Adipocyte (in vitro differentiated cells): ENCODE results near the gene RNF214.
A peak's percentile ranks its signal among the peaks of the same experiment; 100 is the strongest.
"Not testable (repeated sequence)": the region's sequence is repeated elsewhere in the genome, so short reads cannot be mapped to it uniquely, and the experiment has no call there.

Experiments
- DNase-seq: peaks from one replicate; pipeline ENCODE4 v3.0.0-alpha.2; 2015; ENCODE audit warnings: low read depth
- H3K27me3 ChIP-seq: replicated peaks from 2 replicates; pipeline ENCODE4 v1.7.0; 2013; ENCODE audit warnings: mild to moderate bottlenecking, low read length, moderate library complexity; ENCODE audit not compliant: control insufficient read depth, insufficient read depth
- H3K36me3 ChIP-seq: 2 replicates; pipeline ENCODE4 v1.7.0; 2013; ENCODE audit warnings: low read length, mild to moderate bottlenecking, moderate library complexity; ENCODE audit not compliant: control insufficient read depth, insufficient read depth, severe bottlenecking
- H3K4me1 ChIP-seq: 2 replicates; pipeline ENCODE4 v1.7.0; 2013; ENCODE audit warnings: mild to moderate bottlenecking, low read length, moderate library complexity; ENCODE audit not compliant: control insufficient read depth, insufficient read depth
- H3K4me3 ChIP-seq: 2 replicates; pipeline ENCODE4 v1.7.0; 2013; ENCODE audit warnings: mild to moderate bottlenecking, low read length, moderate library complexity
- H3K9ac ChIP-seq: 2 replicates; pipeline ENCODE4 v1.7.0; 2013; ENCODE audit warnings: mild to moderate bottlenecking, low read length, moderate library complexity
- H3K9me3 ChIP-seq: 2 replicates; pipeline ENCODE4 v1.7.0; 2013; ENCODE audit warnings: mild to moderate bottlenecking, low read length, moderate library complexity; ENCODE audit not compliant: control insufficient read depth

RNF214 gene

GRCh38 chr11:117206859-117207258 is 25.6 kb upstream of the RNF214 start:
- Histone ChIP-seq H3K36me3 (peaks cover 30% of the 10 kb centered on the region), H3K4me1 (peaks cover 32% of the 10 kb centered on the region)
- H3K9ac ChIP-seq, DNase-seq, H3K4me3 ChIP-seq, H3K27me3 ChIP-seq, H3K9me3 ChIP-seq: not testable (repeated sequence)

GRCh38 chr11:117207481-117207880 is 25.0 kb upstream of the RNF214 start:
- peaks cover 34% of the 10 kb centered on the region for H3K36me3 ChIP-seq
- peaks cover 26% of the 10 kb centered on the region for H3K4me1 ChIP-seq
- H3K9me3 ChIP-seq, result not testable (repeated sequence)

GRCh38 chr11:117208710-117209109 is 23.8 kb upstream of the RNF214 start:
- not testable (repeated sequence) for H3K27me3 ChIP-seq, DNase-seq, H3K9me3 ChIP-seq, H3K4me3 ChIP-seq, H3K9ac ChIP-seq
- Histone ChIP-seq H3K36me3 (peaks cover 37% of the 10 kb centered on the region), H3K4me1 (peaks cover 18% of the 10 kb centered on the region)

More at GRCh38 chr11:117207481-117207880, 25.0 kb upstream of the RNF214 start:
- not testable (repeated sequence) for DNase-seq, H3K27me3 ChIP-seq, H3K9ac ChIP-seq, H3K4me3 ChIP-seq

- H3K27me3 ChIP-seq, H3K4me3 ChIP-seq, H3K9ac ChIP-seq, H3K9me3 ChIP-seq, DNase-seq: not testable (repeated sequence)
- Histone ChIP-seq H3K36me3 (peaks cover 36% of the 10 kb centered on the region), H3K4me1 (peaks cover 18% of the 10 kb centered on the region)
Measured at GRCh38 chr11:117209351-117210125, 22.9 kb upstream of the RNF214 start.

DNA sequence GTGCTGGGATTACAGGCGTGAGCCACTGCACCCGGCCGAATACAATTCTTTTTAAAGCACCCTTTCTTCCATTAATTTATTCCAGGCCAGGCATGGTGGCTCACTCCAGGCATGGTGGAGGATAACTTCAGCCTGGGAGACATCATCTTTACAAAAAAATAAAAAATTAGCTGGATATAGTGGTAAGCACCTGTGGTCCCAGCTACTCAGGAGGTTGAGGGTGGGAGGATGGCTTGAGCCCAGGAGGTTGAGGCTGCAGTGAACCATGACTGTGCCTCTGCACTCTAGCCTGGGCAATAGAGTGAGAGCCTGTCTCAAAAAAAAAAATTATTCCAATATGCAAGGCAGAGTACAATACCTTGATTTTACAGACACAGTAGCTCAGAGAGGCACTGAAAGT is 21.9 kb upstream of the RNF214 start:
- Histone ChIP-seq H3K27me3 (no peaks in the 10 kb centered on the region), H3K9ac (no peak overlapping the region), H3K4me1 (peaks cover 8% of the 10 kb centered on the region), H3K4me3 (no peak overlapping the region), H3K36me3 (peaks cover 31% of the 10 kb centered on the region), H3K9me3 (no peaks in the 10 kb centered on the region)
- DNase-seq, result no peak

DNA sequence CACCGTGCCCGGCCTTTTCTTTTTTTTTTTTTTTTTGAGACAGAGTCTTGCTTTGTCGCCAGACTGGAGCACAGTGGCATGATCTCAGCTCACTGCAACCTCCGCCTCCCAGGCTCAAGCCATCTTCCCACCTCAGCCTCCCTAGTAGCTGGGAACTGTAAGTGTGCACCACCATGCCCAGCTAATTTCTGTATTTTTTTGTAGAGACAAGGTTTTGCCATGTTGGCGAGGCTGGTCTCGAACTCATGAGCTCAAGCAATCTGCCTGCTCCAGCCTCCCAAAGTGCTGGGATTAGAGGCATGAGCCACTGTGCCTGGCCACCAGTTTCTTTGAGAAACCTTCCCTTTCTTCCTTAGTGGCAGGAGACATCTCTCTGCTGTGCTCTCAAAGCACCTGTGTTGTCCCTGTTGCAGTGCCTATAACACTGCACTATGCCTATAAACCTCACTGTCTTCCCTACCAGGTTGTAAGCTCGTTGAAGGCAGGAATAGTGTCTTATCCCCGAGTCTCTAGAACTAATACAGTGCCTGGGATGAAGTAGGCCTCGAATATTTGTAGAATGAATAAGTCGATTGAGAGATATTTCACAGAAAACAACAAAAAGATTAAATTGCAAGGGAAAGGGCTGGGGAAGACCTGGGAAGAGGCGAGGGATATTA is 19.6 kb upstream of the RNF214 start:
- no peak for DNase-seq

DNA sequence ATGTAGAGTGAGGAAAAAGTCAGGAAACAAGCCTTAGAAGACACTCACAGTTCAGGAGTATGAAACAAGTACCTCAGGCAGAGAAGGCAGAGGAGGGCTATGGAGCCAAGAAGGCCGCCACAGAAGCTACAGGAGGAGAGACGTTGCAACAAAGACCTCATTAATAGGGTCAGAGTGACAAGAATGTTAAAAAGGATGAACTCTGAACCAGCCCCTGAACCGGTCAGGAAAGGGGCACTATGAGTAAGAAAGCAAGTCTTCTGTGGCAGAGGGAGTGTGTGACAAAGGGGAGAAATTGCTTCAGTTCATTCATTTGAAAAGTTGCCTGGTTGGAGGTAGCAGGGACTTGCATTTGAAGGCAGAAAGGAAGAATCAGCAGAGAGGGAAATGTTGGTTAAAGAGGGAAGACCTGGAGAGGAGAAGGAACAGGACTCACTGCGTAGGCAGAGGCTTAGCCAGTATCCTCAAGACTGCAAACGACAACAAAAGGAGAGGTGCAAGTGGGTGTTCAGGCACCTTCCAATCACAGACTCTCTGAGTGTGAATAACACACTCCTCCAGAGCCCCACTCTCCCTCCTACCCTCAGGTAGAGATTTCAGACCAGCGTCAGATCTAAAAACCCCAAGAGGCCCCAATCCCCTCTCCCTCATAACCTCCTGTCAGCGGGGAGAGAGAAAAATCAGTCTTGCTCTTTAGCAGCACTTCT is 17.9 kb upstream of the RNF214 start:
- H3K27me3 ChIP-seq, result no peaks in the 10 kb centered on the region
- H3K4me3 ChIP-seq, result no peak overlapping the region
- peaks cover 40% of the 10 kb centered on the region for H3K4me1 ChIP-seq
- DNase-seq, result no peak
- peak overlapping the region; percentile 29 for H3K9ac ChIP-seq
- H3K9me3 ChIP-seq, result no peaks in the 10 kb centered on the region
- peaks cover 44% of the 10 kb centered on the region for H3K36me3 ChIP-seq

More for the DNA sequence above, 19.6 kb upstream of the RNF214 start:
- peaks cover 34% of the 10 kb centered on the region for H3K36me3 ChIP-seq
- no peaks in the 10 kb centered on the region for H3K27me3 ChIP-seq
- no peak overlapping the region for H3K9ac ChIP-seq
- no peak overlapping the region for H3K4me3 ChIP-seq
- H3K9me3 ChIP-seq, result no peaks in the 10 kb centered on the region
- H3K4me1 ChIP-seq, result peaks cover 23% of the 10 kb centered on the region

GRCh38 chr11:117217141-117218084 is 15.1 kb upstream of the RNF214 start:
- Histone ChIP-seq H3K4me1 (peaks cover 68% of the 10 kb centered on the region), H3K36me3 (peaks cover 35% of the 10 kb centered on the region), H3K4me3 (peak overlapping the region; percentile 38), H3K9ac (peak overlapping the region; percentile 80), H3K9me3 (no peaks in the 10 kb centered on the region), H3K27me3 (no peaks in the 10 kb centered on the region)
- peak; percentile 54 for DNase-seq

- Histone ChIP-seq H3K4me3 (no peak overlapping the region), H3K36me3 (peaks cover 35% of the 10 kb centered on the region), H3K9ac (peak overlapping the region; percentile 80), H3K4me1 (peaks cover 75% of the 10 kb centered on the region), H3K27me3 (no peaks in the 10 kb centered on the region), H3K9me3 (no peaks in the 10 kb centered on the region)
- no peak for DNase-seq
Measured at GRCh38 chr11:117218133-117218915, 14.1 kb upstream of the RNF214 start.

- H3K36me3 ChIP-seq, result peaks cover 38% of the 10 kb centered on the region
- H3K9me3 ChIP-seq, result no peaks in the 10 kb centered on the region
- peaks cover 76% of the 10 kb centered on the region for H3K4me1 ChIP-seq
- H3K27me3 ChIP-seq, result no peaks in the 10 kb centered on the region
- H3K4me3 ChIP-seq, result no peak overlapping the region
- no peak for DNase-seq
- H3K9ac ChIP-seq, result peak overlapping the region; percentile 80
Measured at GRCh38 chr11:117219001-117219400, 13.5 kb upstream of the RNF214 start.
